Duodenal mucosa (tissue), 2 donors: ENCODE results near the gene ARHGAP30.

Source experiments
- H3K27ac ChIP-seq: one replicate; pipeline ENCODE4 v1.7.0; 2013; ENCODE audit warnings: low read depth, low read length
- H3K27me3 ChIP-seq, 2 donors: one replicate each; pipeline ENCODE4 v1.7.0; 2013; ENCODE audit warnings: low read length in 2 of 2, control low read depth in 1 of 2; ENCODE audit not compliant: insufficient read depth in 2 of 2, control insufficient read depth in 1 of 2
- H3K36me3 ChIP-seq, 2 donors: one replicate each; pipeline ENCODE4 v1.7.0; 2013; ENCODE audit warnings: low read length in 2 of 2, control low read depth in 1 of 2; ENCODE audit not compliant: insufficient read depth in 2 of 2, control insufficient read depth in 1 of 2
- H3K4me1 ChIP-seq, 2 donors: one replicate each; pipeline ENCODE4 v1.7.0; 2013; ENCODE audit warnings: low read length in 2 of 2, control low read depth in 1 of 2; ENCODE audit not compliant: insufficient read depth in 2 of 2, control insufficient read depth in 1 of 2
- H3K4me3 ChIP-seq, 2 donors: one replicate each; pipeline ENCODE4 v1.7.0; 2013; ENCODE audit warnings: low read length in 2 of 2, low read depth in 1 of 2
- H3K9ac ChIP-seq, 2 donors: one replicate each; pipeline ENCODE4 v1.7.0; 2013; ENCODE audit warnings: low read length in 2 of 2, low read depth in 1 of 2
- H3K9me3 ChIP-seq, 2 donors: one replicate each; pipeline ENCODE4 v1.7.0; 2013; ENCODE audit warnings: low read length in 2 of 2, control low read depth in 1 of 2; ENCODE audit not compliant: control insufficient read depth in 1 of 2

The ARHGAP30 gene

DNA sequence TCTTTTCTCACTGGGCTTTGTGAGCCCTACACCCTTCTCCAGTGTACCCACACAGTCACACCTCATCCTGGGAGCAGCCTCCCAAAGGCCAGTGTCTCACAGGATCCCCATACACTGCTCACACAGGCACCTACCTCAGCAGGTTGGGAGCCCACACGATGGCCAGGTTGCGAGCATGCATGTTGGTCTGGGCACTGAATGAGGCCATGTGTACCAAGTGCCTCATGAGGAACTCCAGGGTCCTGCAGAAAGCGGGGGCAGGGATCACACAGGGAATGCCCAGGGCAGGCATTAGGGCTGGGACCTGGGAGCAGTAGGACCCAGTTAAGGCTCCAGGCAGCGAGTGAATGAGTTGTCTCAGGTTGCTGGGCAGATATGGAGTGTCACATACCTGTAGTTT is 15.5 kb downstream of the ARHGAP30 start:
- H3K9ac ChIP-seq, result no peak overlapping the region
- H3K27ac ChIP-seq, result no peak overlapping the region
- H3K4me3 ChIP-seq, result no peak overlapping the region
- no peaks in the 10 kb centered on the region for H3K27me3 ChIP-seq
- peaks cover 0 to 41% of the 10 kb centered on the region in 2 donors for H3K36me3 ChIP-seq
- H3K9me3 ChIP-seq, result no peaks in the 10 kb centered on the region
- peaks cover 0 to 7% of the 10 kb centered on the region in 2 donors for H3K4me1 ChIP-seq

DNA sequence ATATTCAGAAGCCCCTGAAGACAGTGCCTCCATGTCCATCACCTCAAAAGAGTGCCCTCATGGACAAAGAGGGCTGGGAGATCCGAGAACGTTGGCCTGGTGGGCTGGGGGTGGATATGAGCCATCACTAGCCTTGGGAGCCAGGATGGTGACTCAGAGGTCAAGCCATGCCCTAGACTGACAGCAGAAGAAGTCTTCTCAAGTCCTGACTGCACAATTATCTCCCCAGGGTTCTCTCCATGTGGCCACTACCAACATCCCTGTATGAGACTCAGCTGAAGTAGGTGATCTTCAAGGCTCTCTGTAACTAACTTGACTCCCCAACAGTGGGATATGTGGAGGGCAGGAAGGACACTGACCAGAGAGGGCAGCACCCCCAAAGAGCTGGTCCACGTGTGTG is 16.8 kb downstream of the ARHGAP30 start:
- H3K9me3 ChIP-seq, result no peaks in the 10 kb centered on the region
- no peak overlapping the region for H3K27ac ChIP-seq
- peaks cover 0 to 9% of the 10 kb centered on the region in 2 donors for H3K4me1 ChIP-seq
- H3K36me3 ChIP-seq, result peaks cover 0 to 50% of the 10 kb centered on the region in 2 donors
- no peak overlapping the region for H3K9ac ChIP-seq
- H3K4me3 ChIP-seq, result no peak overlapping the region
- no peaks in the 10 kb centered on the region for H3K27me3 ChIP-seq

DNA sequence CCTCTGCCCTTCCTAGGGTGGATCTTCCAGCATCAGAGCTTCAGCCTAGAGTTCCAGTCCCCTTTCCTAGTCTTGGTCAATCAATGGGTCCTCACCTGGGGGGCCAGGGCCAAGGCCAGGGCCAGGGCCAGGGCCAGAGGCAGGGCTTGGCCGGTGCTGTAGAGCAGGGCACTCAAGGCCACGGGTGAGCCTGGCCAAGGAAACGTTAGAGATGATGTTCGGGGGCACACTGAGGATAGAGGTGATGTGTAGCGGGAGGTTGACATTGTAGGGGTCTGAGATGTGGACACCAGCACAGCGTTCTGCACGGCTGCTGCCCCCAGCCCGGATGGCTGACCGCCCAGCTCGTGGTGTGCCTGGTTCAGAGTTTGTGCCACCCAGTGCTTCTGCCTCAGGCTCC is 18.5 kb downstream of the ARHGAP30 start:
- Histone ChIP-seq H3K4me1 (peaks cover 0 to 12% of the 10 kb centered on the region in 2 donors), H3K9ac (no peak overlapping the region), H3K27me3 (no peaks in the 10 kb centered on the region), H3K4me3 (no peak overlapping the region), H3K9me3 (no peaks in the 10 kb centered on the region), H3K27ac (no peak overlapping the region), H3K36me3 (peaks cover 0 to 45% of the 10 kb centered on the region in 2 donors)

DNA sequence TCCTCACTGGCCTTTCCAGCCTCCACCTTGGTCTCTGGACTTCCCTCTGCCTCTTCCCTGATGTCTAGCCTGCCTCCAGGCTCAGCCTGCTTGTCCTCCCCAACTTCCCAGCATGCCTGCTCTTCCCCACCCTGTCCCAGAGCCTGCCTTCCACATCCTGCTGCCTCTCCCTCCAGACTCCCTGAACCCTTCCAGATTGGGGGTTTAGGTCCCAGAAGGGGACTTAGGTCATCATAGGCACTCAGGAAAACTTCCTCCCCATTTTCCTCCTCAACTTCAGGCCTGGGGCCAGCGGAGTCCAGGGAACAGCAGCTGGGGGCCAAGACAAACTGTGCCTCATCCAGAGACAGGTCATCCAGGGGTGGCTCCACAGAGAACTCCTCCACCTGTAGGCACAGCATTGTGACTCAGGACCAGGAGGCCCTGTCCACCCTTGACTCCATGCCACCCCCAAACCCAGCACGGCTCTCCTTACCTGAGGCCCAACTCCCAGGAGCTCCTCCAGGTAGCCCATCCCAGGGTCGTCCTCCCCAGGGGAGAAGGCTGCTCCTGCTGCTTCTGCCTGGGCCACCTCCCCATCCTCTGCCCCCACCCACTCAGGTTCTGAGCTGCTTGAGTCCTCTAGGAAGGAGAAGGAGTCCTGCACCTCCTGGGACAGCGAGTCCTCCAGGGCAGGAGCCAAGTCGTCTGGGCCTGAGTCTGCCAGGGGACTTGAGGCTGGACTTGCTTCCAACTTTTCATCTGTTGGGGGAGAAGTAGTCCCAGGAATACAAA is 20.6 kb downstream of the ARHGAP30 start:
- Histone ChIP-seq H3K27ac (no peak overlapping the region), H3K27me3 (no peaks in the 10 kb centered on the region), H3K9ac (no peak overlapping the region), H3K36me3 (peaks cover 0 to 34% of the 10 kb centered on the region in 2 donors), H3K4me3 (no peak overlapping the region), H3K9me3 (no peaks in the 10 kb centered on the region), H3K4me1 (peaks cover 2 to 17% of the 10 kb centered on the region in 2 donors)

DNA sequence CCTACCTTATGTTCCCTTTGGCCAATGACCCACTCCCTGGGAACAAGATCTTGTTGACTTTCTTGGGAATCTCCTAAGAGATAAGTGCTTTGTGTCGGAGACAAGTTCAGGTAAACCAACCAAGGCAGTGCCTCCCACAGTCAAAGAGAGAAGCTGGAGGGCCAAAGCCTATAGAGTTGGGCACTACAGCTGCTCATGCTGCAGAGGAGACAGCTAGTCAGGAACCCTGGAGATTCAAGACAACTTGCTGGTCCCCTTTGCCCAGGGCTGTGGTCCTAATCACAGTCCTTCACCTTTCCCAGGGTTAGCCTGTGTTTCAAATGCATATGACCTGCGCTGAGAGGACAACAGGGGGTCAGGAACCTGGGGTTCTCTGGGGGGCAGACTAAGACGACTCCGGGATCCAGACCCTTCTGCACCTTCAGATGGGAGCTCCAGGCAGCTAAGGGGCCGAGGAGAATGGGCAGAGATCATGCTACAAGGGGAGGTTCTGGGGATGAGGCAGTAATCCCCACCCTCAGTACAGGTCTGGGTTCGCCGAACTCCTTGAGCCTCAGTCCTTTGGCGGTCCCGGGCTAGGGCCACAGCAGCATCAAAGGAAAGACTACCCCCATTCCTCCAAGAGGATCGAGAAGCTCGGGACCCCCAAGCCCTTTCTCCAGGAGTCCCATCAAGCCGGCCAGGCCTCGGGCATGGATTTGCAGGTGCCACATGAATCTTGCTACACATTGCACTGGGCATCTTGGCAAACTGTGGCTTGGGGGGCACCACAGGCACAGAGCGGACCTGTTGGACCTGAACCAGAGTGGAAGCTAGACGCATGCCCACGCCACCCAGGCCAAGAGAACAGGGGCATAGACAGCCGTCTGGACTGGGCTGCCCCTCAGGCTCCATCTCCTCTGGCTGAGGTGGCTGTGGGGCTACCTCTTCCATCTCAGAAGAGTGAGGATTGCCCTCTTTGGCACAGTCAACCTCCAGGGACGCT is 22.0 kb downstream of the ARHGAP30 start:
- no peaks in the 10 kb centered on the region for H3K27me3 ChIP-seq

DNA sequence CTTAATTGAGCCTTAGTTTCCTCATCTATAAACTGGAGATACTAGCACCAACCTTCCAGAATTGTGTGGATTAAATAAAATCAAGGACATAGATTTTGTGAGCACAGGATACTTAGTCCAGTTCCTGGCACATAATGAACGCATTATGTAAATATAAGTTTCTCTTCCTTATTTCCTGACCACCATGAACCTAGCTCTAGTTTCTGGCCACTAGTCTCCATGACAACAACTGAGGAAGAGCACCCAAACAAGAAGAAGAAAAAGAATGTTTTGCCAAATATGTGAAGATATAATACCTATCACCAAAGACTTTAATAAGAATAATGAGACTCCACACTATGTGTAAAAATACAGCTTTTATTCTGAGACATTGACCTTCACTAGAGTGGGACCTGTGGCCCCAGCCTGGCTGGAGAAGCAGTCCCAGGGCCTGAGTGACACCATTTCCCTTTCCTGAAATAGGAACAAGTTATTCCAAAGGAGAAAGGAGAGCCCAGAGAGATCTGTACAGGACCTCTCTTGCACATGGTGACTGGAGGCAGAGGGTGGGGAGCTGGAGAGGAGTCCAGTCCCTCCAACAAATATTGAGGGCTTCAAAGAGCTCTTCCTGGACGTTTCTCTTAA is 23.0 kb downstream of the ARHGAP30 start:
- H3K4me3 ChIP-seq, result peak overlapping the region; percentile 81 to 96
- H3K27ac ChIP-seq, result peak overlapping the region; percentile 91
- H3K4me1 ChIP-seq, result peaks cover 4 to 19% of the 10 kb centered on the region in 2 donors
- H3K27me3 ChIP-seq, result no peaks in the 10 kb centered on the region
- peak overlapping the region; percentile 75 to 89 for H3K9ac ChIP-seq
- H3K36me3 ChIP-seq, result peaks cover 14 to 36% of the 10 kb centered on the region in 2 donors
- no peaks in the 10 kb centered on the region for H3K9me3 ChIP-seq

More for the DNA sequence above, 22.0 kb downstream of the ARHGAP30 start:
- Histone ChIP-seq H3K9me3 (no peaks in the 10 kb centered on the region), H3K9ac (no peak overlapping the region), H3K4me1 (peaks cover 4 to 19% of the 10 kb centered on the region in 2 donors), H3K36me3 (peaks cover 5 to 34% of the 10 kb centered on the region in 2 donors), H3K4me3 (no peak overlapping the region), H3K27ac (no peak overlapping the region)

DNA sequence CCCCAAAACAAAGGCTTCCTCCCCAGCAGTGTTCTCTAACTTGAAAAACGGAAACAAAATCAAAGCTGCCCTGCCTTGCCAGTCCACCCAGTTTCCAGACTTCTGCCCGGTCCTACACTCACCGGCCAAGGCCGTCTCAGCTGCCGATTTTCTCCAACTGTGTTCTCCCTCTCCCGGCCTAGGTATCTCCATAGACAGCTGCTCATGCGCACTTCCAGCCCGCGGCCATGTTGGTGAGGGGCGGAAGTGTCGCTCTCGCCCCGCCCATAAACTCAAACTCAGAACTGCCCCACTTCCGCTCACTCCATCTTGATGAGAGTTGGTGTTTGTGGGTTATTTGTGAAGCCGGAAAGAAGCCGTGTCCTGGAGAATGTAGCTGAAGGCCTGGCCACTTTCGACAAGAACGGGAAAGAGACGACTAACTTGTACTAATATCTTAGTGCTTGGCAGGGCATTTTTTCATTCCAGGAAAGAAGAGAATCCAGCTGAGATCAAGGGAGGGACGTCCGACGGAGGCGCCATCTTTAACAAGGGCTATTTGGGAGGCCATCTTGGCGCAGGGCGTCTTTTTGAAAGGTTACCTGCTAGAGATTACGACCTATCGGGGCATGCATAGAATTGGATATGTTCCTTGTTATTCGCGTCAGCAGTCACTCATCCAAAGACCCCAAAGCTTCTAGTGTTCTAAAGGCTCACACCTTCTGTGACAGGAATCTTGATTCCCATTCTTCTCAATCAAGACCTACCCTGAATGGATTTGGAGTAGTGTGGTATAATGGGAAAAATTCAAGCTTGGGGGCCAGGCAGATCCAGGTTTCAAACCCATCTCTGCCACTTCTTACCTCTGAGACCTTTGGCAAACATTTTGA is 23.7 kb downstream of the ARHGAP30 start, which contains the start of gene USF1:
USF1 (minus strand) TSS at position 242 of the 869 bp plus-strand sequence. CDS start 2,702 bp downstream, outside the sequence.
- no peaks in the 10 kb centered on the region for H3K9me3 ChIP-seq
- H3K4me1 ChIP-seq, result peaks cover 4 to 12% of the 10 kb centered on the region in 2 donors
- H3K4me3 ChIP-seq, result peak within 1 kb of the TSS; percentile 81 to 96
- H3K9ac ChIP-seq, result peak within 1 kb of the TSS; percentile 89 to 96
- peaks cover 17 to 39% of the 10 kb centered on the region in 2 donors for H3K36me3 ChIP-seq
- no peaks in the 10 kb centered on the region for H3K27me3 ChIP-seq
- peak within 1 kb of the TSS; percentile 91 for H3K27ac ChIP-seq

DNA sequence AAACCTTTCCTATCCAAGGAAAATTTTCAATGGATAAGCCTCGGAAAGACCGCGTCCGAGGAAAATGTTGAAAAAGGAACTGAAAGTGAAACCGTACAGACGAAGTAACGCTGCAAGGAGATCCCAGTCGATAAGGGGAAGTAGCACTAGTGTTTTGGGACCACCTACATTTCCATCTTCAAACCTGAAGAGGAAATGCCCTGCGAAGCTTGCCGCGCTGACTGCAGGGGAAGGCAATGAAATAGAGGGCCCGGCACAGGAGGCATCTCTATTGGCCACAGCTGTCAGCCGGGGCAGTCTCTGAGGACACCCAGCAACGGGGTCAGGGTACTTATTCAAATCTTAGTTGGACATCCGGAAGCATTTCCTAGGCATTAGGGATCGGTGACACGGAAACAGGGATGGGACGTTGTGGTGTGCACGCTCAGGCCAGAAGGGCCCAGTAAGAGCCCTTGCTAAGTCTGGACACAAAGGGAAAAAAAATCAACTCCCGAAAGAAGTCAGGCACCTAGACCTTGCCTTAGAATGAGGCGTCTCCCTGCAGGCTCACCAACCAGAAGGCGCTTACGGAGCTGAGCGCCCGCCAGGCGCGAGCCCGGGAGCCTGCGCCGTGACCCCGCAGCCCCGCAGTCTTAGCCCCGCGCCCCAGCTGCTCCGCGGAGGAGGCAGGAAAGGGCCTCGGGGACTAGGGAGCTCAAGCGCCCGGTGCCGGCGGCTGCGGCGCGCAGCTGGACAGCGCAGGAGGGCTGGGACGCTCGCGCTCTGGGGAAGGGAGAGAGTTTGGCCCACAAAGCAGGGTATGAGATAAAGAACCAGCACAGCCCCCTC is 24.6 kb downstream of the ARHGAP30 start:
- H3K9ac ChIP-seq, result peak overlapping the region; percentile 89 to 96
- H3K4me1 ChIP-seq, result peaks cover 5 to 12% of the 10 kb centered on the region in 2 donors
- H3K9me3 ChIP-seq, result no peaks in the 10 kb centered on the region
- H3K27me3 ChIP-seq, result no peaks in the 10 kb centered on the region
- H3K36me3 ChIP-seq, result peaks cover 23 to 47% of the 10 kb centered on the region in 2 donors
- H3K4me3 ChIP-seq, result peak overlapping the region; percentile 81 to 96
- peak overlapping the region; percentile 91 for H3K27ac ChIP-seq
